ENCODE results near the gene FTO. TPM values are rescaled to one million over a fixed set of nuclear protein-coding genes. Genes with fewer than 3 reads are reported as not detected.

FTO gene
- total RNA-seq, 1 donor from 2014 or later = 66.4 TPM

DNA sequence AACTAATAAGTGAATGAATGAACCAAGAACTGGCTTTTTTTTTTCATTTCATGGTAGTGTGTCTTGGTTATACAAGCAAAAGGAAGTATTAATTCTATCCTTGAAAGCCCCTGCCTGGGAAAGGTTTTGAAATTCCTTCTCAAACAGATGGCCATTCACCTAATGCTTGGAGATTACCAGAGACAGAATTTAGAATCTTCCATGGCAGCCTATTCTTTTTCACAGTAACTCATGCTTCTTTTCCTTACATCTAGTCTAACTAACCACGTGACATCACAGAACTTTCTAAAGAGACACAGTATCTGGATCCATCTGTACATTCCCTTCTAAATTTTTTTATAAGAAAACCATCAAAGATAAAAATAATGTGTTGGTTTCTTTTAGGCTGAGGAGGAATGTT, 151.6 kb downstream of the FTO start:
- intact Hi-C loops (cut with micrococcal nuclease) = no loop called here

DNA sequence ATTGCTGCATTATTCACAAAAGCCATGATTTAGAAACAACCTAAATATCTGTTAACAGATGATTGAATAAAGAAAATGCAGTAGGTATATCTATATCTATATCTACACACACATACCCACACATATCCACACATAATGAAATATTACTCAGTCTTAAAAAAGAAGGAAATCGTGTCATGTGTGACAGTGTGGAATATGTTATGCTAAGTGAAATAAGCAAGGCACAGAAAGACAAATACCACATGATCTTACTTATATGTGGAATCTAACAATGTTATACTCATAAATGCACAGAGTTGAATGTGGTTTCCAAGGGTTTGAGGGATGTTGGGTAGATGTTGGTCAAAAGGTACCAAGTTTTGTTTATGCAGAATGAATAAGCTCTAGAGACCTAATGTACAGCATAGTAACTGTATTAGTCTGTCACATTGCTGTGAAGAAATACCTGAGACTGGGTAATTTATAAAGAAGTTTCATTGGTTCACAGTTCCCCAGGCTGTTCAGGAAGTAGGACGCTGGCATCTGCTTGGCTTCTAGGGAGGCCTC, 156.1 kb downstream of the FTO start:
- intact Hi-C loops (cut with micrococcal nuclease) = no loop called here

DNA sequence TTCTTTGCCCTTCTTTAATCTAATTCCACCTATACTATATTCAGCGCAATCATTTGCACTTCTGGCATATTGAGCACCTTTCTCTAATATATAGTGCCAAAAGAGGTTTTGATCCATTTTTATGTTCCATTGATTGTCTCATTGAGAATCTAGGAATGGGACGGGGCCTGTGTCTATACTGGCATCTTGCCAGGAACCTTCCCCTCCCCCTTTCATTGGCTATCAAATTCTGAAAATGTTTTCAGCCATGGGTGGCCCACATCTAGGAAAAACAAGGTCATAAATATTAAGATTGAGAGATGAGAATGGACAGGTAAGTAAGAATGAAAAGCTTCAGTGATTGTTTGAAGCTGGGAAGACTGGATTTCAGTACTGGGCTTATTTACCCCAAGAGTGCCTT, 159.9 kb downstream of the FTO start:
- intact Hi-C loops (cut with micrococcal nuclease) = no loop called here

- intact Hi-C loops (cut with micrococcal nuclease) = no loop called here
Observed at GRCh38 chr16:53864819-53865493, 161.0 kb downstream of the FTO start.

DNA sequence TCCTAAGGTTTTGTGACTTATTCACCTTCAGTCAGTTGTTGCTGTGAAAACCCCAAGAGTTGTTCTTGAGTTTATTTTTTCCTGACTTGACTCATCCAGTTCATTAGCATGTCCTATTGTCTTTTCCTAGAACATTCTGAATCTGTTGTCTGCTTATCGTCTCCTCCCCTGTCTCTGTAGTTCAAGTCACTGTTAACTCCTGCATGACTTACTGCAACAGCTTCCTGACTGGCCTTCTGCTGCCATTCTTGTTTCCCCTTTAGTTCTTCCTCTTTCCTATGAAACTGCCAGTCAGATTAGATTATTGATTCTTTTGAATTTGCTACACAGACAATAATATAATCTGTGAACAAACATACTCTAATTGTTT, 161.5 kb downstream of the FTO start:
- intact Hi-C loops (cut with micrococcal nuclease) = no loop called here

- intact Hi-C loops (cut with micrococcal nuclease) = no loop called here
Observed at GRCh38 chr16:53866520-53866919, 162.6 kb downstream of the FTO start.

DNA sequence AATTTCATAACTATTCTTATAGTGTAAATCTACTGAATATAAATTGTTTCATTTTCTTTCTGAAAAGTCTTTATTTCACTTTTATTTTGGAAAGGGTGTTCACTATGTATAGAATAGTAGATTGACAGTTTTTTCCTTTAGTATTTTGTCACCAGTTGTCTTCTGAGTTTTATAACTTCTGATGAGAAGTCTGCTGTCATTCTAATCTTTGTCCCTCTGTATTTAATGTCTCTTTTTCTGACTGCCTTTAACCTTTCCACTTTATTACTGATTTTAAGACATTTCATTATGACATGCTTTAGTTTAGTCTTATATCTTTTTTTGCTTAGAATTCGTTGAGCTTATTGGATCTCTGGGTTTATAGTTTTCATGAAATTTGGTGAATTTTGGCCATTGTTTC, 166.9 kb downstream of the FTO start:
- intact Hi-C loops (cut with micrococcal nuclease) = no loop called here

DNA sequence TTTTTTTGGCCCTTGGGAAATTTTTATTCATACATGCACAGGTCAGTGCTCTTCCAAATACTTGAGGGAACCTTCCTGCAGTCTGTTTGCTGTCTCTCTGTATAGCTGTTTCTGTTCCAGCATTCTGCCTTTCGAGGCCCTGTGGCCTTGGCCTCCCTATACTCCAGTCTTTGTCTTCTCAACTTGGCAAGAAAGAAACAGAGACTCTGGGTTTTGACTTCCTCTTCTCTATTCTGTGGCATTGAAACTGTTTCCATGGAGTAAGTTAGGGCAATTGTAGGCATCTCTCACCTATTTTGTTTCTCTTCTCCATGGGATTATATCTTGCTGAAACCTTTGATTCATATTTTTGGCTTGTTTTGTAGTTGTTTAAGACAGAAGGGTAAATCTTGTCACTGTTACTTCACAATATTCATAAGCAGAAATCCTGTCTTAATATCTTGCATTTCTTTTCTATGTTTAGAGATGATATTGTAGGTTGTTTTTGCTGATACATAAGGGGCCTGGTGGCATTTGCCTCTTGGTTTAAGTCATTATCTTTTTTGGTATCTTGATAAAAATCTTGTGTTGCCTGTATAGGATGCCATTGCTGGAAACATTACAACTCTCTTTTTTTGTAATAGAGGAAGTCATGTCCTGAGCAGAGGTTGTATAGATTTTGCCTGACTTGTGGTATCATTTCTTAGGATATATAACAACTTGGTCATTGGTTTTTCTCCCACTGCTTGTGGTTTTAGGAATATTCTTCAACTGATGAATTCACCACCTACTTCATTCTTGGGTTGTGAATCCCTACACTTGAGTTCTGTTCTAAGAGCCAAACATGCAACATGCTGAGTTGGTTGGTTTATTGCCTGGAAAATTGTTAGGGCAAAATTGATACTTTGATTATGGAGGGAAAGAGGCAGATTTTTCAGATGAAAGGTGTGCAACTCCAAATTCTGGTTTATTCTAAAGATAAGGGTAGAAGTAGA, 168.6 kb downstream of the FTO start:
- intact Hi-C loops (cut with micrococcal nuclease) = loop anchor here (2.0 kb wide), 1 partner anchor 40 kb away; no protein-coding TSS in a partner anchor

DNA sequence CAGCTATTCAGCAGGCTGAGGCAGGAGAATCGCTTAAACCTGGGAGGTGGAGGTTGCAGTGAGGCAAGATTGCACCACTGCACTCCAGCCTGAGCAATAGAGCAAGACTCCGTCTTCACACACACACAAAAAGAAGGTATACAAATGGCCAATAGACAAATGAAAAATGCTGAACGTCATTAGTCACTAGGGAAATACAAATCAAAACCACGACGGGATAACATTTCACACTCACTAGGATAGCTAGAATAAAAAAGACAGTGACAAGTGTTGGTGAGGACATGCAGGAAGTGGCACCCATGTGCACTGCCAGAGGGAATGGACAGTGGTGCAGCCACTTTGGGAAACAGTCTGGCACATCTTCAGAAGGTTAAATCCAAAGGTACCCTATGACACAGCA, 172.9 kb downstream of the FTO start:
- intact Hi-C loops (cut with micrococcal nuclease) = no loop called here

GRCh38 chr16:53878216-53878615, 174.3 kb downstream of the FTO start:
- intact Hi-C loops (cut with micrococcal nuclease) = no loop called here

- intact Hi-C loops (cut with micrococcal nuclease) = no loop called here
Observed at GRCh38 chr16:53881371-53881770, 177.4 kb downstream of the FTO start.

GRCh38 chr16:53882310-53882709, 178.4 kb downstream of the FTO start:
- intact Hi-C loops (cut with micrococcal nuclease) = no loop called here

DNA sequence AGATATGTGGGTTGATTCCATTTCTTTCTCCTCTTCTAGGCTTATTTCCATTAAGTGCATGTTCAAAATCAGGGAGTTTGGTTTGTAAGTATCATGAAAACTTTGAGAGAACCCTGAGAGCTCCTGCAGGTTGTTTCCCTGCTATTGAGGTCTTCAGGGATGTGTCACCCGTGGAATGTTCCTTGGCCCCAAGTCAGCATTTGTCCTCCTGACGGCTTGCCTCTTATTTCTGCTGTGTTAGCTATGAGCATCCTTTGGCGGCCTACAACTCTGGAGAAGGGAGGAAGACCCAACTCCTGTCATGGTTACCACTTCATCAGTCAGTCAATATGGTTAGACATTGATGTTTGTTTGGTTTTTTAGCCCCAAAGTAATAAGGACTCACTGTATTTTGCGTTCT, 180.8 kb downstream of the FTO start:
- intact Hi-C loops (cut with micrococcal nuclease) = no loop called here

- intact Hi-C loops (cut with micrococcal nuclease) = no loop called here
Observed at GRCh38 chr16:53886482-53887378, 182.8 kb downstream of the FTO start.

GRCh38 chr16:53888222-53888621, 184.3 kb downstream of the FTO start:
- intact Hi-C loops (cut with micrococcal nuclease) = no loop called here

- intact Hi-C loops (cut with micrococcal nuclease) = loop anchor here (5.0 to 10.0 kb wide), 6 partner anchors 56 to 1366 kb away; no protein-coding TSS in a partner anchor
Observed at GRCh38 chr16:53890877-53891276, 186.9 kb downstream of the FTO start.

GRCh38 chr16:53891409-53892139, 187.6 kb downstream of the FTO start:
- intact Hi-C loops (cut with micrococcal nuclease) = loop anchor here (1.0 to 10.0 kb wide), 8 partner anchors 21 to 1366 kb away; partner anchors contain the start of gene IRX3

- intact Hi-C loops (cut with micrococcal nuclease) = loop anchor here (1.0 to 10.0 kb wide), 8 partner anchors 20 to 1365 kb away; partner anchors contain the start of gene IRX3
Observed at GRCh38 chr16:53892155-53892554, 188.2 kb downstream of the FTO start.

DNA sequence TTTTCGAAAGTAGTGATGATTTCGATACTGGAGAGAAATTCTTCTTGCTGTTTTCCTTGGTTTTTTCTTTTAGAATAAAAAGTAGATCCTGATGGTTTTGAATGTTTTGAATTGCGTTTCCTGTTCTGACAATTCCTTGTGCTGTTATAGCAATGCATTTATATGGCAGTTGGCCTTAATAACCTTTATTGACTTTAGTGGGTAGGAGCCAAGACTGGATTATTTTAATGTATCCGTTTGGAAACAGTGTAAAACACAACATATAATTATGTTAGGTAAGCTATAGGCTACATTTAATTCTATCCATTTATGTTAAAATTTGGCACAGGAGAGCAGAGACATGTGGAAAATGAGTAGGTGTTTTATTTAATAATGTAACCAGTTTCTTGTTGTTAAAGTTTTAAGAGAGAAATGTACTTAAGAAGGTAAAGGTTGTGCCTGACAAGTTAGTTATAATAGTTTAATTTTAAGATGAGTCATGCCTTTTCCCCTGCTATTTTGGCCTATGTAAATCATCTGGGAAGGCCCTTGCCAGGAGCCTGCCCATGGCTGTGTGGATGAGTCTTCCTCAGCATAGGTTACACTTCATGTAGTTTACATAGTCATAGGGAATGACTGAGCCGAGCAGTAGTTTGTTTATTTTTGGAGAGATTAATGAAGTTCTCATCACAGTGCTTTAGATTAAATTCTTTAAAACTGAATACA, 189.9 kb downstream of the FTO start:
- intact Hi-C loops (cut with micrococcal nuclease) = loop anchor here (2.0 to 10.0 kb wide), 7 partner anchors 53 to 1363 kb away; partner anchors contain the start of gene IRX3
